NCI-H2196 (cell line): ENCODE results near the gene UBAC2.
"Not testable (repeated sequence)": the region's sequence is repeated elsewhere in the genome, so short reads cannot be mapped to it uniquely, and the experiment has no call there.

ENCODE experiments used
- DNase-seq: peaks from one replicate; lab custom pipeline; 2025; ENCODE audit not compliant: unreplicated experiment; lab: John Stamatoyannopoulos, UW

UBAC2 gene

DNA sequence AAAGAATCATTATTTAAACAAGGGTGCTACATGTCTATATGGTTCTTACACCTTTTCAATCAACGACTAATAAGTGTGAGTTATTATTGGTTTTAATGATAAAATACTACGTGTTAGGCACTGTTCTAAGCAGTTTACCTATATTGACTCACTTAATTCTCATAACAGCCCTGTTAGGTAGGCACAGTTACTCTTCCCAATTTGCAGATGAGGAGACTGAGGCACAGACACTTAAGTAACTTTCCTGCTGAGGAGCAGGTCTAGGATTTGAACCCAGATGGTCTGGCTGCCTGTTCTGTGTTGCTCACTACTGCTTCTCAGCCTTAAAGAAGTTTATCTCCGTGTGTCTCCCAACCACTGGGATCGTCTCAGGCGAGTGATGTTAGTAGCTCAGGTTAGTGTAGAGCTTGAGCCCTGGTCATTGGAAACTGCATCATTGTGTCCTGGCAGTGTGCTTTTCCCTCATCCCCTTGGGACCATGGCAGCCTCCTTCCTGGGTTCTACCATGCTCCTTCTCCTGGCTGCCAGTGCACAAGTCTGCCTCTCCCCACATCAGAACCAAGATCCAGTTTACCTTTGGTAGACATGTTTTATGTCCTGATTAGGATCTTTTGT is 10.9 kb downstream of the UBAC2 start:
- no peak for DNase-seq

DNA sequence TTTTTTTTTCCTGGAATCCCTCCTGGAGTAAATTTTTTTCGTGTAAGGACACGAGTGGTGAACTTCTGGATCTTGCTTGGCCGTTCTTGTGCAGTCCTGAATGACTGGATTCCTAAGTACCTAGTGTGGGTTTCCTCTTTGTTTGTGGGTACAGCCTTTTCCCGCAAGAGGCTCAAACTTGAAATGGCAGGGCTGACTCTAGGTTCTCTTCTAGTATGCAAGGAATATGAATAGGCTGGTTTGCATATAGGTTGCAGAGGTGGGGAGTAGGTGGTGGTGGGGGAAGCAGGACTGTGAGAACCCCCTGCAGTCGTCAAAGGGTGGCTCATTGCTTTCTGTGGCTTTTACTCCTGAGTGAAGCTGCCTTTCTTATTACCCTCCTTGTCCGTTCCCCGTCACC is 13.6 kb downstream of the UBAC2 start:
- no peak for DNase-seq

DNA sequence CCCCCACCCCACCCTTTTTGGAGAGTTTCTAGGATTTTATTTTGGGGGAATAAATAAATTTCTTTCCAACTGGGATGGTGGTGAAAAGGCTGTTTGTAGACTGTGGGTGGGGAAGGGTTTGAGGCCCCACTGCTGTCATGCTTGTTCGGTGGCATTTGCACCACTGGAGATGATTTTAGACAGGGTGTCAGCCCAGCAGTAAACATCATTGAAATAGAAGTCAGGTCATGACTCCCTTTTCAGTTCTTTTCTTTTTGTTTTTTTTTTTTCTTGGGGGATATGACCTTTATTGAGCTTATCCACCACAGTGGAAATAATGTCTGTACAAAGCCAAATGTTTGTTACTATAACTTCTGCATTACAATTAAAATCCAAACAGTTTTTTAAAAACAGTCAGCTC is 14.1 kb downstream of the UBAC2 start:
- DNase-seq: no peak

DNA sequence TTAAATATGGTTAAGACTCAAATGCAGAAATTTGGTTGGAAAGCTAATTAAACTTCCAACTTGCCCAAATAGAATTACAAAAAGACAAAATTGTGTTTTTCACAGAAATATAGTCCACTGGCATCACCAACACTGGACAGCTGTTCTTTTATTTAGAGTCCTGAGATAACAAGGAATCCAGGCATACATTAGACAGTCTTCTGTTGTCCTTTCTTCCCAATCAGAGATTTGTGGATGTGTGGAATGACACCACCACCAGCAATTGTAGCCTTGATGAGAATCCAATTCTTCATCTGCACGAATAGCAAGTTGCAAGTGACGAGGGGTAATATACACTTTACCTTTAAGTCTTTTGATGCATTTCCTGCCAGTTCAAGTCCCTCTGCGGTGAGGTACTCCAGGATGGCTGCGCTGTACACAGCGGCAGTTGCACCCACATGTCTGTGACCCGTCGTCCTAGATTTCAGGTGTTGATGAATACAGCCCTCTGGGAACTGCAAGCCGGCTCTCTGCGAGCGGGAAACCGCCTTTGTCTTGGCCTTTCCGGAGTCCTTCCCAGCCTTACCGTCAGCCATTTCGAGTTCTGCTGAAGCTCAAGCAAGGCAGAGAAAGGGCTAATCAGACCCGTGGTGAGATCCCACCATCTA is 14.7 kb downstream of the UBAC2 start:
- no peak for DNase-seq

DNA sequence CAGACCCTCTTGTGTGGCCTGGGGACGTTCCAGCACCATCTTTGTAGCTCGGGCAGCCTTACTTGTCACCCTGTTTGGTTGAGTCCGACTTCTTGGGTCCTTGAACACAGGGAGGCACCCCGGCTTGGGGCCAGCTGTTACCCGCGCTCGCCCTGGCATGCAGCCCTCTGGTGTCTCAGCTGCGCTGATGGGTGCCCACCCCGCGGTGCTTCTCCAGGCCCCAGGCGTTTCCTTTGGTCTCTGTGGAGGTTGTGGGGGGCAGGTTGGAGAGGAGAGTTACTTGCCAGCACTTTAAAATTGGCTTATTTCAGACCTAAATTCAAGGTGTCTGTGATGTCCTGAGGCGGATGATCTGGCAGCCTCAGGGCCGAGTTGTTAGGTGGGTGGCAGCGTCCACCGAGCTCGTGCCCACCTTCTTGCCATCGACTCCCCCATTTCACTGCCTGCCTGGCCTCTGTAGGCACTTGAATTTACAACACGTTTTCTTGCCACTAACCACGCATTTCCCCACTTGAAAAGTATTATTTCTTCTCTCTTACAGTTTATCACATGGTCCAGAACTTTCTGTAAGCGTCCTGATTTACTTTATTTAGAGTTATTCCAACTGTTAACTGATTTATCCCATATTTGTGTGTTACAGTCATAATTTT is 16.9 kb downstream of the UBAC2 start:
- no peak for DNase-seq

DNA sequence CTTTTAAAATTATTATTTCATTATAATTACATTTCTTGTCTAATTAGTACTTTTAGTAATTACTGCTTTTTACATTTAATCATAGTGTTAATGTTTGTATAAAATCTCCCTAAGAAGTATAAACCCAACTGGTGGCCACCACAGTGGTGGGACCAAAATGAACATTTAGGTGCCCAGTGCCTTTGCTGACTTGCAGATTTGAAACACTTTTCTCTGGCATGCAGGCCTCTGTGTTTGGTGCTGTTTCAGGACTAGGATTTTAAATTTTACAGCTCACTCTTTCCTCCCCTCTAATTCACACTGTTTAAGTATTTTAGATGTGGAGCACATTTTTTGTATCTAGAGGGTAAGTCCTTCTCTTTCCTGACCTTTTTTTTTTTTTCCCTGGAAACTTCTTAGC is 17.5 kb downstream of the UBAC2 start:
- DNase-seq: no peak

DNA sequence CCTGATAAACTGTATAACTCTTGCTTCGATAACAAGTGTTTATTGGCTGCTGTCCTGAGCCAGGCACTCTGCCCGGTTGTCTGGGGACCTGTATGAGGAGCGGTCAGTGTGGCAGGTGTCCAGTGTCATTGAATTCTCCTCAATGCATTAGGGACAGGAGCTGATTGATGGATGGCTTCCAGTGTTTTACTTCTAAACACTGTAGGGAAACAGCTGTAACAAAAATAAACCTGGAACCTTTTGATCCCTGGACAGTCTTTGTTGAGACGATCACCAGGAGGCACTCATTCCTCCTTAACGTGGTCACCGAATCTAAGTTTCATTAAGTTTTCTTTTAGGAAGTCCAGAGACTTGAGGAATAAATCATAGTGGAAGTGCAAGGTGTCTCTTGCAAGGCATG is 17.9 kb downstream of the UBAC2 start:
- DNase-seq: peak; percentile 4

DNA sequence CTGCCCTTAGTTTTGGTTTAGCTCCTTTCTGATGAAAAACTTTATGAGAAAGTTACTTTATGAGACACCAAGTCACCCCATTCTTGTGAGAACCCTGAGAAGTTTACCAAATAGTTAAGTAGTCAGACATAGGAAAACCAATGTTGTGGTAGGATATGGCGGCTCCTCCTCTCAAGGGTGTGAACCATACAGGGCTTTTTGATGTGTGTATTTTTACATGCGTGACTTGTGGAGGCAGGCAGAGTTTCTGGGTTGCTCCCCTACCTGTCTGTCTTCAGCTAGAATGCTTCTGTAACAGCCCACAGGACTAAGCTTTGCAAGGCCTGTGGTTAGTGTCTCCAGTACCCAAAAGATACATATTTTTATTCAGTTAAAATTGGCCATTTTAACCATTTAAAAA is 18.3 kb downstream of the UBAC2 start:
- DNase-seq: no peak

DNA sequence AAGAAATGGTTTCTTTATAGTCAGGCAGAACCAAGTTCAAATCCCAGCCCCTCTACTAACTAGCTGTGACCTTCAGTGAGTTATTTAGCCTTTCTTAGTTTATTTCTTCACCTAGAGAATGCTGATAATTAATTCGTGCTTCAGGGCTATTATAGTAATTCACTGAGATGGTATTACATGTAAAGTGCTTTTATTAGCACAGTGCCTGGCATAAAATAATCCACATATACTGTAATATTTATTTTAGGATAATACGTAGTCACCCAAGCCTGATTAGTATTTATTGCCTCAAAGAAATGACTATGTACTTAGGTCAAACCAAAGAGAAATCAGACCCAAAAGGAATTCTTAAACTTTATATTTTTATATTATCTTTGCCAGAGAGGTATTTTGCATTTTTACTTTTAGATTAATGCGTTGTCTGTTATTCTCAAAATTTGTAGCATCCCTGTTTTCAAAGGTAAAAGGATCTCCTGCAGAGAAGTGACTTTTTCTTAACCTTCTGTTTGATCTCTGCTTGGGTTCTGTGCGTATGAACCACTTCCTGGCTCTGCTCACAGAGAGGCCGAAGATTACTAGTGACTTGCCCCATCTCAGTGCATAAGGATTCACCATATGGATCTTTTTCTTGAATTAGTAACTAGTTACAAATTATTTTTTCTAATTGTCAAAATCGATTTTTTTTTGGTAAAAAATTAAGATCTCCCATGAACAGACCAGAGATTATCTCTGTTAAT is 19.7 kb downstream of the UBAC2 start:
- no peak for DNase-seq

DNA sequence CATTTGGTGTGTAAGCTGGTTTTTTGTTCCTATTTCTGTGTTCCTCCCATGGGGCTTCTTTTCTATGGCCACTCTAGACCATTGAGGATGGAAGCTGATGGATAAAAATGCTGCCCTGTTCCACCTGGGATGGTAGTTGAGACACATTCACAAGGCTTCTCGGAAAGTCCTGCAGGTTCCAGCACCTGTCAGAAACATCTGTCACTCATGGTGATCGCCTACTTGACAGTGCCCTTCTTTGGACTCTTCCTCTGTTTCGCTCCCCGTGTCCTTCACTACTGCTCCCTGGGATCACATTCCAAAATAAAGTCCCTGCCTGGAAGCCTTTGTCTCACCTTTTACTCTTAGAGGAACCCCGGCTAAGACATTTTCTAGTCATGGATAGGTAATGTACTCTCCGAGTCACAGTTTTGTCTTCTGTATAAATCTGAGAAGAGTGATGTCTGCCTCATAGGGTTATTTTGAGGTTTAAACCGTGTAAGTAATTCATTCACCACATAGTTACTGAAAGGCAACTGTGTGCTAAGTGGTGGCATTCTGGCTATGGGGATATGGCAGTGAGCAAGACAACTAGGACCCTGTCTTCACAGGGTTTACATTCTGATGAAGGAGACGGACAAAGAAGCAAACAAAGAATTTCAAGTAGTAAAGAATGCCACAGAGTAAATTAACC is 21.0 kb downstream of the UBAC2 start:
- DNase-seq: no peak

DNA sequence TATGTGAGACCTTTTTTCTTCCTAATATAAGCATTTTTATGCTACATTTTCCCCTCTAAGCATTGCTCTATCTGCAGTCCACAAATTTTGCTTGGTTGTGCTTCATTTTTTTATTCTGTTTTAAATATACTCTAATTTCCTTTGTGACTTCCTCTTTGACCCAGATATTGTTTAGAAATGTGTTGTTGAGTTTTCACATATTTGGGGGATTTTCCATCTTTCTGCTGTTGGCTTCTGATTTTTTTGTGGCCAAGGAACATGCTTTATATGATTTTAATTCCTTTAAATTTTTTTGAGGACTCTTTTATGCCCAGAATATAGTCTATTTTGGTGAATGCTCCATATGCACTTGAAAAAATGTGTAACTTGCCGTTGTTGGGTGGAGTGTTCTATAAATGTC is 22.9 kb downstream of the UBAC2 start:
- no peak for DNase-seq

DNA sequence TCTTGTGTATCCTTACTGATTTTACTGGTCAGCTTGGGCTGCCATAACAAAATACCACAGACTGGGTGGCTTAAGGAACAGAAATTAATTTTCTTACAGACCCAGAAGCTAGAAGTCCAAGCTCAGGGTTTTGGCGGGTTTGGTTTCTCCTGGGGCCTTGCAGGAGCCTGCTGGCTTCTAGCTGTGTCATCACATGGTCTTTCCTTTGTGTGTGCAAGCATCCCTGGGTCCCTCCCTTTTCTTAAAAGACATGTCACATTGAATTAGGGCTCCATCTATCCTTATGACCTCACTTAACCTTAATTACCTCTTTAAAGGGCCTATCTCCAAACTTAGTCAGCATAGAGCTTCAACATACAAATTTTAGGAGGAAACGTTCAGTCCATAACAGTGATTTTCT is 23.4 kb downstream of the UBAC2 start:
- no peak for DNase-seq

DNA sequence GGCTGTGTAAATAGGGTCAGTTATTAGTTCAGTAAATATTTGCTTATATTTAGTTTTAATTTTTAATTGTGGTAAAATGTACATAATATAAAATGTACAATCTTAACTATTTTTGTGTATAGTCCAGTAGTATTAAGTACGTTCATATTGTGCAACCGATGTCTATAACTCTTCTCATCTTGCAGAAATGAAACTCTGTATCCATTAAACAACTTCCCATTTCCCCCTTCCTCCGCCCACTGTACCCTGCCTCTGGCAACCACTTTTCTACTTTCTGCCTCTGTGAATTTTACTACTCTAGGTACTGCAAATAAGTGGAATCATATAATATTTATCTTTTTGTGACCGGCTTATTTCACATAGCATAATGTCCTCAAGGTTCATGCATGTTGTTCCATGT is 24.4 kb downstream of the UBAC2 start:
- no peak for DNase-seq

DNA sequence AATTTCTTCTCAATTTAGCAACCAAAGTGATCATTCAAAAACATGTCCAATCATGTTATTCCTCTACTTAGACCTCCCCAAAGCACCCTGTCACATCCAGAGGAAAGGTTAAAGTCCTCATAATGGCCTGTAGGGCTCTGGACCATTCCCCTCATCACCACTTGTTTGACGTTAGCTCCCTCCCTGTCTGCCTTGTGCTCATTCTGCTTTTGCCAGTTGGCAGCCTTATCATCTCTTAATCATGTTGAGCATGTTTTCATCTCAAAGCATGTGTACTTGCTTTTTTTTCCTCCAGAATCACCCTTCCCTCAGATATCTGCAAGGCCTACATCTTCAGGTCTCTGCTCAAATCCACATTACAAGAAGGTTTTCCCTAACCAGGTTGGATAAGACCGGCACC is 25.9 kb downstream of the UBAC2 start:
- DNase-seq: no peak

DNA sequence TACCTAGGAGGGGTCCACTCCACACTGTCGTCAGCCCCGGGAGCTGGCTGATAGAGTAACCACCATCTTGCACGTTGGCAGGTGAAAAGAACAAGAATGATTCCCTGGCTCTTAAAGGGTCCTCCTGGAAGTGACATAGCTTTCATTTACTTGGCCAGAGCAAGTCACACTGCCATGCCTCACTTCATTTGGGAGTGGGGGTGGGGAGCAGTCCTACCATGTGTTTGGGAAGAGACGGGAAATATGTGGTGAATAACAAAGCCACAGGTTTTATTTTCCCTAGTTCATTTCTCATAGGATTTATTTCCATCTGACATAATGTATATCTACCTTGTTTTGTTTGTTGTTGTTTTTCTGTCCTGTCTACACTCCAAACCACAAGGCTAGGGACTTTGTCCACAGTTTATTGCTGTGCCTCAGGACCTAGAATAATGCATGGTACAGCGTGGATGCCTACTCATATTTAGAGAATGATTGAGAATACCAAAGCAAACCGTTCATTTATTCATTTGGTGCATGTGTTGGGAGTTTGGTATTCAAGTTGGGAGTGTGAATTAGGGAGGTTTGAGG is 26.8 kb downstream of the UBAC2 start:
- no peak for DNase-seq

DNA sequence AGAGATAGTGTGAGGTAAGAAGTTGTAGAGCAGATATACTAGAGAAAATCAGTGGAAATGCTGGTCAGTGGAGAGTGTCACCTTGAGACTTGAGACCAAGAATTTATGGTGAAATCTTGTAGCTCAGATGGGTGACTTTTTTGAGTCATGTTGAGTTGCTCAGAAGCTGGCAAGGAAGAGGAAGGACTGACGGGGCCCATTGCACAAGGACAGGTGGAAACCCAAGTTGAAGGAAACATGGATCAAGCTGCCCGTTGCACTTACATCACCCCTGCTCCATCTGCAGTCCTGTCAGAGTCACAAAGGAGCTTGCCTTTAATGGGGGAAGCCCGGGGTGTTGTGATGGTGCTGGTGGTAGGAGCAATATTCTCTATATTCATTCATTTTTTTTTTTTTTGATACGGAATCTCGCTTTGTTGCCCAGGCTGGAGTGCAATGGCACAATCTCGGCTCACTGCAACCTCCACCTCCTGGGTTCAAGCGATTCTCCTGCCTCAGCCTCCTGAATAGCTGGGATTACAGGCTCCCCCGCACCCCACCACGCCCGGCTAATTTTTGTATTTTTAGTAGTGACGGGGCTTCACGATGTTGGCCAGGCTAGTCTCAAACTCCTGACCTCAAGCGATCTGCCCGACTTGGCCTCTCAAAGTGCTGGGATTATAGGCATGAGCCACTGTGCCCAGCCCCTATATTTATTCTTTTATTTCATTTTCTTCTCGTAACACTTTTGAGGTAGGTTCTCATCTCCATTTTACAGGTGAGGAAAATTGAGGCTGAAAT is 27.4 kb downstream of the UBAC2 start:
- DNase-seq: no peak

DNA sequence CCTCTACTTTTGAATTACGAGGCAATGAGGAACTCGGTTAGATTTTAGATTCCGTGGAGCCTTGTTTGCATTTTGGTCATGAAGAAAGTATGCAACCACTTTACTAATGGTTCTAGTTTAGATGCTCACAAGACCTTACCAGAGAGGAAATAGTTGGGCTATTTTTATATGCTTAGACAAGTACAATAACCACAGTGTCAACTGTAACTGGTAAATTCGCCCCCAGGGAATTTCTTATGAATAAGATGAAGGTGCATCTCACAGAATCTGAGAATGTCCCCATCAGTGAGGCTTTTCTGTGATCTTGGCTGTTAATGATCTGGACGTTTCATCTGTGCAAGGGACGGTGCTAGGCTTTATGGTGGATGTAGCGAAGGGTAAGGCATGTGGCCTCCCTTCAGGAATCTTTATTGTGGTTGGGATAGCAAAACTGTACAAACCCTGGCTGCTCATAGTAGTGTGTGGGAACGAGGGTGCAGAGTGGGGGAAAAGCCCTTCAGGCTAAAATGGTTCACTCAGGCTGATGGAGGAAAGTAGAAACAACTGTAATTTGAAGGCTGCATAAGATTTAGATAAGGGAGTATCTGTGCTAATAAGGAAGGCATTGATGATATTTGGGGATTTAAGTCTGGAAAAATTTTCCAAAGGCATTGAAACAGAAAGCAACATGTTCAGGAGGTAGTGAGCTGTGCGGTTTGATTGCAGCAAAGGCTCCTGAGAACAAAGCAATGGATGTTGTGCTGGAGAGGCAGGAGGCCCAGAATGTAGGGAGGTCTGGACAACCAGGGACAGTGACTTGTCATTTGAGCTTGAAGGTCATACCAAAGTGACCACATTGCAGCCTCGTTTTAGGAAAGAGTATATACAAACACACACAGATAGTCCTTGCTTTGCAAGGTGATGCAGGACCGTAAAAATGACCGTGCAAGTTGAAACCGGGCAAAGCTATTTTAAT is 28.4 kb downstream of the UBAC2 start:
- DNase-seq: no peak

DNA sequence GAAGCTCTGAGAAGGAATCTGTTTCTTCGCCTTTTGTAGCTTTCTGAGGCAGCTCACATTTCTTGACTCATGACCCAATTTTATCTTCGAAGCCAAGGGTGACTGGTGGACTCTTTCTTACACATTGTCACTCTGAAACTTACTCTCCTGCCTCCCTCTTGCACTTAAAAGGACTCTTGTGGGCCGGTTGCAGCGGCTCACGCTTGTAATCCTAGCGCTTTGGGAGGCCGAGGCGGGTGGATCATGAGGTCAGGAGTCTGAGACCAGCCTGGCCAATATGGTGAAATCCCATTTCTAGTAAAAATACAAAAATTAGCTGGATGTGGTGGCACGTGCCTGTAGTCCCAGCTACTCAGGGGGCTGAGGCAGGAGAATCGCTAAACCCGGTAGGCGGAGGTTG is 29.9 kb downstream of the UBAC2 start:
- DNase-seq: not testable (repeated sequence)

DNA sequence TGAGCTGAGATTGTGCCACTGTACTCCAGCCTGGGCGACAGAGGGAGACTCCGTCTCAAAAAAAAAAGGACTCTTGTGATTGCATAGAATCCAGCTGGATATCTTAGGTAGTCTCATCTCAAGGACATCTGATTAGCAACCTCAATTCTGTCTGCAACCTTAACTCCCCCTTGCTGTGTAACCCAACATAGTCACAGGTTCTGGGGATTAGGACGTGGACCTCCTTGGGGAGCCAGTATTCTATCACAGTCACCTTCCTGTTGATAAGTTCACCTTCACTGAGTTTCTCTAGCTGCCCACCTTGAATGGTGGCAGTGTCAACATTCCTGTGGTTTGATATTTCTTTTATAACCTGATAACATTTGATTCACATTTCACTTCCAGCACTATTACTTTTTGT is 30.3 kb downstream of the UBAC2 start:
- DNase-seq: no peak
